CD4-positive, alpha-beta T cell treated with Interleukin-6 for 4 hours (primary cell): ENCODE measurements around the gene EPB41L3.

Experiments used
- DNase-seq: peaks from one replicate; pipeline ENCODE4 v3.0.0-alpha.2; 2020; ENCODE audit warnings: mixed read lengths

Gene EPB41L3

GRCh38 chr18:5398269-5398668, 145.5 kb downstream of the EPB41L3 start:
- no peak for DNase-seq

GRCh38 chr18:5397102-5397501, 146.7 kb downstream of the EPB41L3 start:
- DNase-seq = no peak

- no peak for DNase-seq
Measured at GRCh38 chr18:5395860-5396448, 147.8 kb downstream of the EPB41L3 start.

GRCh38 chr18:5393779-5394178, 150.0 kb downstream of the EPB41L3 start:
- no peak for DNase-seq

GRCh38 chr18:5391409-5391808, 152.4 kb downstream of the EPB41L3 start:
- no peak for DNase-seq

- DNase-seq = no peak
Measured at GRCh38 chr18:5389356-5389755, 154.4 kb downstream of the EPB41L3 start.

- DNase-seq = no peak
Measured at GRCh38 chr18:5388896-5389295, 154.9 kb downstream of the EPB41L3 start.

GRCh38 chr18:5380586-5380985, 163.2 kb downstream of the EPB41L3 start:
- no peak for DNase-seq

GRCh38 chr18:5376986-5377385, 166.8 kb downstream of the EPB41L3 start:
- no peak for DNase-seq

- no peak for DNase-seq
Measured at GRCh38 chr18:5370332-5370731, 173.5 kb downstream of the EPB41L3 start.

- no peak for DNase-seq
Measured at GRCh38 chr18:5369513-5369912, 174.3 kb downstream of the EPB41L3 start.

GRCh38 chr18:5365443-5365842, 178.4 kb downstream of the EPB41L3 start:
- DNase-seq = no peak

- no peak for DNase-seq
Measured at GRCh38 chr18:5350636-5351035, 193.2 kb downstream of the EPB41L3 start.
